NCI-H2196 treated with DMSO at 0.1 percent for 48 hours (cell line): ENCODE results near the gene TPGS1.

Experiments
- DNase-seq: peaks from one replicate; lab custom pipeline; 2025; ENCODE audit not compliant: unreplicated experiment; lab: John Stamatoyannopoulos, UW

TPGS1 gene

DNA sequence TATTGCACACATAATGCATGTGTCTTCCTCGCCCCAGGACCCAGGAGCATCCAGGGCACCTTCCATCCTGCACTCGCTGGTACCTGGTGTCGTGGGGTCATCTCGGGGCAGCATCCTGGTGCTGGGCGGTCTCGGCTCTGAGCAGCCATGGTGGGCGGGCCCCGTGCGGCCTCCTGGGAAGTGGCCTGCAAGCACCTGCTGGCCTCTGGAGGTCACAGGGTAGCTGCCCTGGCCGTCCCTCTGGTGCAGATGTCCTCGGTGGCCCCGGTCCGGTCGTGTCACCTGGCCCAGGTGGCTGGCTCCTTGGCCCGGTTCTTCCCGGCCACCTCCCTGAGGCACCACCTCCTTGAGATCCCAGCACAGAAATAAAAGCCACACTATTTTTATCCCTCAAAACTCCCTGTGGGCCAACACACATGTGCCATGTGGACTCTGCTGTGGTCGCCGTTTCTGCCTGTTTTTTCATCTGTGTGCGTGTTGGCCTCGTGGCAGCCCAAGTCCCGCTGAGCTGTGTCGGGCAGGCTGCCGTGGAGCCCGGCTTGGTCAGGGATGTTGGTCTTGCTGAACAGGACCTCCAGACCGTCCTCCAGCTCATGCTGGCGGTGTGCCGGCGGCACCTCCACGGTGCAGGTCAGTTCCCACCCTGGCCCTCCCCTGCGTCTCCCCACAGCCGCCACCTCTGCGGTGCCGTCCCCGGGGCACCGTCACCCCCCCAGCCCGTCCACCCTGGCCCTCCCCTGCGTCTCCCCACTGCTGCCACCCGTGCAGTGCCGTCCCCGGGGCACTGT is 31.5 kb downstream of the TPGS1 start:
- DNase-seq = no peak

DNA sequence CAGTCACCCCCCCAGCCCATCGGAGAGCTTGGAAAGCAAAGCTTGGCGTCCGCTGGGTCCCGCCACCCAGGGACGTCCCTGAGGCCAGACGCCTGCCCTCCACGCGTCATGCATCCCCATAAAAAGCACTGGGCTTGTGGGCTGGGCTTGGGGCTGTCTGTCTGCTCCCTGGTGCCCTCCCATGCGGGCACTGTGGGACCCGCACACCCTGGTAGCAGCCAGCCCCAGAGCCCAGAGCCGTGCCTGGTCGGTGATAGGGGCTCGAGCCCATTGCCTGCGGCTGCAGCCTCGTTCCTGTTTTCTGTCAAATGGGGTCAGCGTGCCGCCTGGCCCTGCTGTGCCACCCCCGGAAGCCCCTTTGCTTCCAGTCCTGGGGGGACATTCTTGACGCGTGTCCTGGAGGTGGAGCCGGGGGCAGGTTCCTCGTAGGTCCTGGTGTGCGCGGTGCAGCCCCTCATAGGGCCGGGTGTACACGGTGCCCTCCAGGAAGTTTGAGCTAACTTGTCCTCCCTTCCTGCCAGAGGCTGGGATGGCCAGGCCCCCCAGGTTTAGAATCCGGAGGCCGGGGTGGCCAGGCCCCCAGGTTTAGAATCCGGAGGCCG is 32.2 kb downstream of the TPGS1 start:
- DNase-seq = no peak

DNA sequence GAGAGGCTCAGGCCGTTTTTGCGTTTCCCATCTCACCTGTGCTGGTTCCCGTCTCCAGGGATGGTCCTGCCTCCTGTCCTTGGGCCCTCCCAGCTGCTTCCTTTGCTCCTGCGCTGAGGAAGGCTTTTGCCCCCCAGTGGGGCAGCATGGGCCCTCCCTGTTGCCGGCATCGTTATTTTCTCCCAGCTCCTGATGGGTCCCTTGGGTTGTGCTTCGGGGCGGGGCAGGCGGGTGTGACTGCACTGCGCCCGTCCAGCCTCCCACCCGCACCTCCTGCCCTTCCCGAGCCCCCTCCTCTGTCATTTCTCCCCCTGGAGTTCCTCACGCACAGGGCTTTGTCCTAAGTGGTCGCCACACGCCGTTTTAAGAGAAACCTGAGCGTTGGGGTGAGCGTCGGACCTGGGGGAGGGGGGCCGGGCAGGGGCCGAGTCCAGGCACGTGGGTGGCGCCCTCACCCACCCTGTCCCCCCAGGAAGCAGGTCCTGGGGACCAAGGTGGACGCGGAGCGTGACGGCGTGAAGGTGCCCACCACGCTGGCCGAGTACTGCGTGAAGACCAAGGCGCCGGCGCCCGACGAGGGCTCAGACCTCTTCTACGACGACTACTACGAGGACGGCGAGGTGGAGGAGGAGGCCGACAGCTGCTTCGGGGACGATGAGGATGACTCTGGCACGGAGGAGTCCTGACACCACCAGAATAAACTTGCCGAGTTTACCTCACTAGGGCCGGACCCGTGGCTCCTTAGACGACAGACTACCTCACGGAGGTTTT is 33.8 kb downstream of the TPGS1 start:
- no peak for DNase-seq

DNA sequence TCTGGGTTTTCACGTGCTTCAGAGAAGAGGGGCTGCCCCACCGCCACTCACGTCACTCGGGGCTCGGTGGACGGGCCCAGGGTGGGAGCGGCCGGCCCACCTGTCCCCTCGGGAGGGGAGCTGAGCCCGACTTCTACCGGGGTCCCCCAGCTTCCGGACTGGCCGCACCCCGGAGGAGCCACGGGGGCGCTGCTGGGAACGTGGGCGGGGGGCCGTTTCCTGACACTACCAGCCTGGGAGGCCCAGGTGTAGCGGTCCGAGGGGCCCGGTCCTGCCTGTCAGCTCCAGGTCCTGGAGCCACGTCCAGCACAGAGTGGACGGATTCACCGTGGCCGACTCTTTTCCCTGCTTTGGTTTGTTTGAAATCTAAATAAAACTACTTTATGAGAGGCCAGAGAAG is 34.4 kb downstream of the TPGS1 start:
- no peak for DNase-seq

DNA sequence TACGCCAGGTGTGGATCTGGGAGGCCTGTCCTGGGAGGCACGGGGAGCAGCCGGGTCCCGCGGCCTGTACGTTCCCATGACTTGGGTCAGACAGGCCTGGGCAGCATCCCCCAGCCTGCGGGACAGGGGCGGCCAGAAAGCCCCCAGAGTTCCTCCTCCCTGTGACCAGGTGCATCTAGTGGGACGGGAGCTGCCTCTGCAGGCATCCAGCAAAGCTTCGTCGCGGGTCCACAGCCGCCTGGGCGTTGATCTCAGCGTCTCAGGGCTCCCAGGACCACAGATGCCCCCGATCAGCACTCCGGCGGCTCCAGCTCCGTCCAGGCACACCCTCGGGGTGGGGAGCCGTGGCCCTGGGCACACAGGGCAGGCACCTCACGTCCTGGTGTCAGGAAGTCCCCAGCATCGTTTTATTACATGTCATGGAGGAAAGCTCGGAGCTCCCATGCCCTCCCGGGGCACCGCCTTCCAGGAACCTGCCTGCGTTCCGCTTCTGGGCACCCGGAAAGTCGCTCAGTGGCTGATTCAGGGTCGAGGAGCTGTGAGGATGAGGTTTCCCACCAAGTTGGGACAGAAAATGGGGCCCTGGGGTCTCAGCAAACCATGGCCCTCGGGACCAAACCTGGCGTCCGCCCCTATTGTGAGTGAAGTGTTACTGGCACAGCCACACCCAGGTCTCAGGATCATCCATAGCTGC is 35.0 kb downstream of the TPGS1 start:
- DNase-seq = no peak

DNA sequence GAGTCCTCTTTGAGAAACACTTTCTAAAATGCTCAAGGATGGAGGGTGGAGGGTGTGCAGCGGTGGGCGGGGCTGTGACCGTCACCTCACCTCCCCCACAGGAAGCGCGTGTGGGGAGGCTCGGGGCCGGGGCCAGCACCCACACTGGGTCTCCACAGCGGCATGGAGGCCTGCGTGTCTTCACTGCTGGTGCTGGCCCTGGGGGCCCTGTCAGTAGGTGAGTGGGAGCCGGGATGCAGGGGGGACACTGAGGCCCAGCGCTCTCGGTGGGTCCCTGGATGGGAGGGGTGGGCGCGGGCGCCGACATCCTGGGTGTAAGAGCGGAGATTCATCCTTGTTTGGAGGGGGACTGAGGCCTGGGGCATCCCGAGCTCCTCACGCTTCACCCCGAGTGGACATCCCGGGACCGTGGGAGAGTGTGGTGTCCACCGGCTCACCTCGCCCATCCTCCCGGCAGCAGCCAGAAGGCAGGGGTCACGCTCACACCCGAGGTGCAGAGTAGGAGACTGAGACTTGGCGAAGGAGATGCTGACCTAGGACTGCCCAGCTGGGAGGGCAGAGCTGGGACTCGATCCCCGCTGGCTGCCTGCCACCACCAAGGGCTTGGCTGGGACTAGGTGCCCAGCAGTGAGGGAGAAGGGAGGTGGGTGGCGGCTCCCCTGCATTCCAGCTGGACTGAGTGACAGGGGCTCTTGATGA is 36.8 kb downstream of the TPGS1 start, which contains the start of gene GZMM:
Gene GZMM, plus strand, starts transcription at position 144 of the 699 bp plus-strand sequence. Its CDS starts 19 bp downstream, at position 163.
- no peak for DNase-seq

DNA sequence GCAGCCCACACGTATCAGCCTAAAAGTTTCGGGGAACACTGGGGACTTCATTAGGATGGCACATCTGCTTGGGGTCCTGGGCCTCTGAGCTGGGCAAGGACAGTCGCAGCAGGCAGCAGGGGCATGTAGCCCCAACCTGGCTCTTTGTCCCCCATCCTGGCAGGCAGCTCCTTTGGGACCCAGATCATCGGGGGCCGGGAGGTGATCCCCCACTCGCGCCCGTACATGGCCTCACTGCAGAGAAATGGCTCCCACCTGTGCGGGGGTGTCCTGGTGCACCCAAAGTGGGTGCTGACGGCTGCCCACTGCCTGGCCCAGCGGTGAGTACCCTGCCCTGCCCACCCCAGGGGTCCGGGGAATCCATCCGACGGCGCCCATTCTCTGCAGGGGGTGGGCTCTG is 39.8 kb downstream of the TPGS1 start:
- DNase-seq = no peak

DNA sequence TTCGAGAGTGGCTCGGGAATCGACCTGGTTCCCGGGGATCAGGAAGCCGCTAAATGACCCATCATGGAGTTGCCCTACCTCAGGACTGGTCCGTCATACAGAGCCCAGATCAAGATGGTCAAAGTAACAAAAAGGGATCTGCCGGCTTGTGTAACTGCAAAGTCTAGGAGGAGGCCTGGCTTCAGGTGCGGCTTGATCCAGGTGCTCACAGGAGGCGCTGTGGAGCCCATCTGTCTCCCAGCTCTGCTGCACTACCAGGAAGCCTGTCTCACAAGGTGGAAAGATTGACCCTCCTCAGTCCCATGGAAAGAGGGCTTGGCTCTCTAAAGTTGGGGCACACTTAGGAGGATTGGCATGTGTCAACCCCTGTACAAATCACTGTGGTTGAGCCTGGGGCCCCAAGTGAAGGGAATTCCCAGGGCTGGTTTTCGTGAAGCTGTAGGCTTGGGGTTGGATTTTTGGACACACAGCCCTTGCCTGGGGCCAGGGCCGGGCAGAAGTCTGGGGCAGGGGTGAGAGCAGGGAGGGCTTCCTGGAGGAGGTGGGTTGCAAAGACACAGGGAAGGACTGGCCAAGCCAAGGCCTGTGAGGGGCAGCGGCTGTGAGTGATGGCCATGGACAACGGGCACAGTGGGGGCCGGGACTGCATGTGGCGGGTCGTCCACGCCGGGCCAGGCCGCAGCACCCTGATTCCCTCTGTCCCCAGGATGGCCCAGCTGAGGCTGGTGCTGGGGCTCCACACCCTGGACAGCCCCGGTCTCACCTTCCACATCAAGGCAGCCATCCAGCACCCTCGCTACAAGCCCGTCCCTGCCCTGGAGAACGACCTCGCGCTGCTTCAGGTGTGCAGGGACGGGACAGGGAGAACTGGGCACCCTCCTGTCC is 40.8 kb downstream of the TPGS1 start:
- no peak for DNase-seq

DNA sequence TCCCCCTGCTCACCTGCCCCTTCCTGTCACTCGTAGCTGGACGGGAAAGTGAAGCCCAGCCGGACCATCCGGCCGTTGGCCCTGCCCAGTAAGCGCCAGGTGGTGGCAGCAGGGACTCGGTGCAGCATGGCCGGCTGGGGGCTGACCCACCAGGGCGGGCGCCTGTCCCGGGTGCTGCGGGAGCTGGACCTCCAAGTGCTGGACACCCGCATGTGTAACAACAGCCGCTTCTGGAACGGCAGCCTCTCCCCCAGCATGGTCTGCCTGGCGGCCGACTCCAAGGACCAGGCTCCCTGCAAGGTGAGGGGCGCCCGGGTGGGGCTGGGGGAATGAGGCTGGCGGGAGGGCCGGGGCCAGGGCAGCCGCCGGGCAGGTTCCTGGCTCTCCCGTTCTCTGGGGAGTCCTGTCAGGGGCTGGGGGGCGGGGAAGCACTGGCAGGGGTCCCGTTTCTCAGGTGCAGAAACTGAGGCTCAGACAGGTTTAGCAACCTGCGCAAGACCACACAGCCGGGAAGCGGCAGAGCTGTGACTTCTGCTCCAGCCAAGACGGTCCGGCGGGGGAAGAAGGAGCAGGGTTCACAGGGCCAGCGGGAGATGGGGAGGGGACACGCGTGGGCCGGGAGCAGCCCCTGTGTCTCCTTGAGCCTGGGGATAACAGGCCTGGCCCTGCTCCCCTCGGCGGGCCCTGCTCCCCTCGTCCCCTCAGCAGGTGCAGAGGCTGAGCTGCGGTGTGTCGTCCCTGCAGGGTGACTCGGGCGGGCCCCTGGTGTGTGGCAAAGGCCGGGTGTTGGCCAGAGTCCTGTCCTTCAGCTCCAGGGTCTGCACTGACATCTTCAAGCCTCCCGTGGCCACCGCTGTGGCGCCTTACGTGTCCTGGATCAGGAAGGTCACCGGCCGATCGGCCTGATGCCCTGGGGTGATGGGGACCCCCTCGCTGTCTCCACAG is 41.9 kb downstream of the TPGS1 start:
- DNase-seq = no peak

DNA sequence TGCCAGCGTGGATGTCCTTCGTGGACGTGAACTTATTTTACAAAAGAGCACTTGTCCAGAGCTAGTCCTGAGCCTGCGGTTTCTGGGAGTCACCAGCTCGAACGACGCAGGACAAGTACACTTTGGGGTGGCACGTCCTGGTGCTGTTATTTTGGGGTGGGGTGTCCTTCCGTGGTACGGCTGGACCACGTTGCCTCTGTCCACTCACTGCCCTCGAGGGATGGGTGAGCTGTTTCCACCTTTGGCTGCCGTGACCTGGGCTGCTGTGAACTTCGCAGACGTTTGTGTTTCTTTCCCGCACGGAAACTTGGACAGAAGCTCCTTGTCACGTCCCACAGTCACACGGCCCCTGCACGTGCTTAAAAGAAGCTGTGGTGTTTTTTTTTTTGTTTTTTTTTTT is 47.5 kb downstream of the TPGS1 start:
- no peak for DNase-seq

DNA sequence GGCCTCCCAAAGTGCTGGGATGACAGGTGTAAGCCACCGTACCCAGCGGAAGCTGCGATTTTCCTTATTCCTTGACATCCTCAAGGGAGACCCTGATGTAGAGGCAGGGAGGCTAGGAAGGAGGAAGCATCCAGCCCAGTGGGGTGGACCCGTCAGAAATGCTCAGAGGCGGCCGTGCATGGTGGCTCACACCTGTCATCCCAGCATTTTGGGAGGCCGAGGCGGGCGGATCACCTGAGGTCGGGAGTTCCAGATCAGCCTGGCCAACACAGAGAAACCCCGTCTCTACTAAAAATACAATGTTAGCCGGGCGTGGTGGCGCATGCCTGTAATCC is 48.1 kb downstream of the TPGS1 start:
- no peak for DNase-seq

DNA sequence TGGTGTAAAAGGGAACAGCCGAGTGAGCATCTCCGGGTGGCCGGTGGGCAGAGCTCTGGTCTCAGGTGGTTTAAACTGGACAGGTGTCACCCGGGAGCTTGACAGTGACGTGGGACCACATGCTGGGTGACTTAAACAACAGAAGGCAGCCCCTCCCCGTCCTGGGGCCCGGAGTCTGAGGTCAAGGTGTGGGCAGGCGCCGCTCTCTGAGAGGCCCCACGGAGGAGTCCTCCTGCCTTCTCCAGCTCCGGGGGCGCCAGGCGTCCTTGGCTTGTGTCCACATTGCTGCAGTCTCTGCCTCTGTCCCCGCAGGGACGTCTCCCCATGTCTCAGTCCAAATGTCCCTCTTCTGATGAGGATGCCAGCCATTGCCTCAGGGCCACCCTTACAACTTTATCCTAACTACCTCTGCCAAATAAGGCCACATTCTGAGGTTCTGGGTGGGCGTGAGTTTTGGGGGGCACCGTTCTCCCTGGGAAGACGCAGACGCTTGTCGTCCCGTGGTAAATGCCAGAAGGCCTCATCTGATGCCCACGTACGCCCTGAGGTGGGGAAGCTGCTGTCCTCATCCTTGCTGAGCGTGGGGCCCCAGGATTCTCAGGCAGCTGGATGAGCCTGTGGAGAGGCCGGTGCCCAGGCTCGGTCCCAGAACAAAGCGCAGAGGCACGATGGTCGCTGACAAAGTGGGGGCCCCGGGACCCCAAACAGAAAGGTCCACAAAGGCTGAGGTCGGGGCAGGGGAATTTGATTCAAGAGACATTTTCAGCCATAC is 49.5 kb downstream of the TPGS1 start:
- no peak for DNase-seq

DNA sequence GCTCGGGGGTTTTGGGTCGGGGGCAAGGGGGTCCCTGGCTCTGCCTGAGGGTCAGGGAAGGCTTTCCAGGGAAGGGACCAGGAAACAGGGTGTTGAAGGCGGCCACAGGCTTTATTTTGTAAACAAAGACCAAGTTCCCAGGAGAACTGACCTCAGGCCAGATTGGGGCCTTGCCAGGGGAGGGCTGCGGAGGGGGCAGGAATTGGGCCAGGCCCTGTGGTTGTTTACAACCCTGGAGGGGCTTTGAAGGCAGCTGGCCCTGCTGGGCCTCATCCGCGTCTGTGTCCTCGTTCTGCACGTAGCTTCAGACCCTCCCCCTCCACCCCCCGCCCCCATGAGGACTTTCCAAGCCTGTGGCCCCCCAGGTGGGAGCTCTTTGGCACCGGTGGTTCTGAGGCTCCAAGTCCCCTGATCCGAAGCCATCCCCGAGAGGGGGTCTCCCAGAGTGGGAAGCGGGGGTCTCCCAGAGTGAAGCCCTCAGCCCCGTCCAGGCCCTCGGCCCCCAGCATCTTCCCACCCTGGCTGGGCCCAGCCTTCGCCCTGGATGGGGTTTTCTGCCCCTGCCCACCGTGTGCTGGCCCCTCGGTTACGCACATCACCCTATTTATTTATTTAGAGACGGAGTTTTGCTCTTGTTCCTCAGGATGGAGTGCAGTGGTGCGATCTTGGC is 51.6 kb downstream of the TPGS1 start:
- DNase-seq = no peak

DNA sequence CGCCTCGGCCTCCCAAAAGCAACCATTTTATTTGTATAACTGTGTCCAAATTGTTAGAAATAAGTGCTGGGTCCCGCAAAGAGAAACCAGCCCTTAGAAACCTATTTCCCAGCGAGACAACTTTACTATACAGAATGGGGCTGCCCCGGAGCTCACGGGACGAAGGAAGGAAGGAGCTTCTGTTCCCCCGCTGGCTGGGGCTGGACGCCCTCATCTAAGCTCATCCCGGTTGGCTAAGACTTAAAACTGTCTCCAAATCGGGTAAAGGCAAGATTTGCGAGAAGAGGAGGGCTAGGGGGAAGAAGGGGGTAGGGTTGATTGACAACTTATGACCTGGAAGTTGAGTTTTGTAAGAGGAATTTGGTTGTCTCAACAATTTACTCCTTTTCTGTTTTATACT is 52.8 kb downstream of the TPGS1 start:
- DNase-seq = no peak

DNA sequence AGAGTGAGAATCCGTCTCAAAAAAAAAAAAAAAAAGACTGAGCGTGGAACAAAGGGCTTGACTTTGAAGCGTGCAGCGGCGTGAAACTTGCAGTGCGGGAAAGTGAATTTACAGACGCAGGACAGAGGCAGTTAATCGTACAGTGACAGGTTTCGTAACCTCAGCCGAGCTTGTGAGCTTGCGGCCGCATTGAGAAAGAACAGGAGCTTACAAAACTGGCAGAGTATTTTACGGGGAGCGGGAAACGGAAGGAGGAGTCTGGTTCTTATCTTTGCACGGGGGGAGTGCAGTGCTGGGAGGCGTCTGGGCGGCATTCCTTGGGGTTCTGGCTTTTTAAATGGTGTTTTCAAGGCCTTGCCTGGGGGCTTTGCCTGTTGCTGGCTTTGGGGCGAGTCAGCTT is 59.1 kb downstream of the TPGS1 start:
- DNase-seq = no peak

DNA sequence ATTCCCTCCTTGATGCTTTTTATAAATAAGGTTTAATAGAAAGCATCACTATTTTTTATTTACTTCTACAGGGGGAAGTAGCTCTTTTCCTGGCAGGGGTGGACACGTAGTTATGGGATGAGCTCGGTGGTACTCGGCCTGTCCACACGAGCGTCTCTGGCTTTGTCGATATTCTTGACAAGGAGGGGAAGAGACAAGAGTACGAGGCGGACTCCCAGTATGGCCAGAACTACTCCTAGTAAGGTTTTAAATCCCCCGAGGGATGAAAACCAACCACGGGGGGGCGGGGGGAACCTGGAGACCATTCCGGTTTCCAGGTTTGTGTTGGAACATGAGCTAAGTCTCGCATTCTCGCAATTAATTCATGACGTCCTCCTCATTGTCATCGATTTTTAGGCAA is 59.5 kb downstream of the TPGS1 start:
- DNase-seq = no peak

DNA sequence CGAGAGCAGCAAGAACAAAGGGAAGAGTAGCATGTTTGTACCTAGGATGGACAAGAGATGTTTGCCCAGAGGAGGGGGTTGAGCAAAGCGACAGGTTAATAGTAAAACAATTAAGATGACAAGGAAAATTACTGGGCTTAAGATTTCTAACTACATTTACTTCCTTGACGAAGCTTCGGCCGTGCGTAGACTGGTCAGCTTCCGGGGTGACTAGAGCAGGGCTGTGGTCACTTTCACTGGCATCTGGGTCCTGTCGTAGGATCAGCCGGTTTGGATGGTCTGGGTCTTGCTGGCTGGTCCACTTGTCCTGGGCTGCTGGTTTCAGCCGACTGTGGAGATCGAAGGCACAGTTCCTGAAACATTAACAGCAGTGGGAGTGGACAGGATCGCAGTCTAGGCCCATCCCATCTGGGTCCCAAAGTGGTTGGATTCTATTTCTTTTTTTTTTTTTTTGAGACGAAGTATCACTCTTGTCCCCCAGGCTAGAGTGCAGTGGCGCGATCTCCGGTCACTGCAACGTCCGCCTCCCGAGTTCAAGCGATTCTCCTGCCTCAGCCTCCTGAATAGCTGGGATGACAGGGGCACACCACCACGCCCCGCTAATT is 60.1 kb downstream of the TPGS1 start:
- no peak for DNase-seq
